Lower lobe of right lung (tissue), 2 donors: ENCODE results near the gene GNG7. TPM values are rescaled to one million over a fixed set of nuclear protein-coding genes. Genes with fewer than 3 reads are reported as not detected.
"Not testable (repeated sequence)": the region's sequence is repeated elsewhere in the genome, so short reads cannot be mapped to it uniquely, and the experiment has no call there.

Experiments
- ATAC-seq, 2 donors: fragments of 200-7000 bp; cut with Tn5 transposase; one replicate each; pipeline ENCODE4 v1.9.1; 2020 to 2022; ENCODE audit warnings: mild to moderate bottlenecking in 2 of 2, moderate library complexity in 2 of 2
- DNase-seq: peaks from one replicate; pipeline ENCODE4 v3.0.0-alpha.2; 2020
- H3K27ac ChIP-seq: fragments of 200-600 bp; one replicate; pipeline ENCODE4 v1.8.0; 2022
- H3K27me3 ChIP-seq: fragments of 200-600 bp; one replicate; pipeline ENCODE4 v1.8.0; 2022; ENCODE audit warnings: low read depth
- H3K36me3 ChIP-seq: fragments of 200-600 bp; one replicate; pipeline ENCODE4 v1.8.0; 2022; ENCODE audit warnings: mild to moderate bottlenecking
- H3K4me1 ChIP-seq: fragments of 200-600 bp; one replicate; pipeline ENCODE4 v1.8.0; 2022
- H3K4me3 ChIP-seq: fragments of 200-600 bp; one replicate; pipeline ENCODE4 v1.8.0; 2022; ENCODE audit warnings: mild to moderate bottlenecking
- H3K9me3 ChIP-seq: fragments of 200-600 bp; one replicate; pipeline ENCODE4 v1.8.0; 2022
- intact Hi-C: fragments of 100-400 bp; cut with DNase I; formaldehyde crosslinking; loops from one replicate; pipeline ENCODE4 v1.11.0; 2022
- total RNA-seq: library from RNA; stranded (reverse); fragmentation: NEBNext Ultra II Directional; extraction: Animal tissue kit (Norgen Biotek cat#: 25700); gene quantifications from one replicate; pipeline ENCODE4 v1.2.1, GENCODE V29; 2021
- TF ChIP-seq, protein P1 (sequence below): fragments of 200-600 bp; IDR thresholded peaks from one replicate; pipeline ENCODE4 v1.8.0; 2022; ENCODE audit warnings: antibody characterized with exemption, mild to moderate bottlenecking
- donor health status: DM: no; HTN: yes; CAD: no; lungs with severe emphysema.

The GNG7 gene
- total RNA-seq, 1 donor from 2014 or later = 6.2 TPM

DNA sequence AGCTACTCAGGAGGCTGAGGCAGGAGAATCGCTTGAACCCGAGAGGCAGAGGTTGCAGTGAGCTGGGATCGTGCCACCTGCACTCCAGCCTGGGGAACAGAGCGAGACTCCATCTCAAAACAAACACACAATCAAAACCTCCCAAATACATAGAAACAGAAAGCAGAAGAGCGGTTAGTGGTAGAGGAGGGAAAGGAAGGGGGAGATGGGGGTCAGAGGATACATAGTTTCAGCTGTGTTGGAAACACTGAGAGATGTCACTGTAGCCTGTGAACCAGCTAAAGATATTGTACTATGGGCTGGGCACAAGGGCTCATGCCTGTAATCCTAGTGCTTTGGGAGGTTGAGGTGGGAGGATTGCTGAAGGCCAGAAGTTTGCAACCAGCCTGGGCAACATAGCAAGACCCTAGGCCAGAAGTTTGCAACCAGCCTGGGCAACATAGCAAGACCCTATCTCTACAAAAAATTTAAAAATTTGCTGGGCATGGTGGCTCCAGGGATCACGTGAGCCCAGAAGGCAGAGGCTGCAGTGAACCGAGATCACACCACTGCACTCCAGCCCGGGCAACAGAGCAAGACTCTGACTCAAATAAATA, 49.9 kb downstream of the GNG7 start:
- Histone ChIP-seq H3K9me3 (no peaks in the 10 kb centered on the region), H3K27me3 (peaks cover 10% of the 10 kb centered on the region), H3K4me1 (no peaks in the 10 kb centered on the region), H3K27ac (no peak overlapping the region), H3K36me3 (no peaks in the 10 kb centered on the region), H3K4me3 (no peak overlapping the region)
- no peak for DNase-seq
- TF ChIP-seq, protein P1, sequence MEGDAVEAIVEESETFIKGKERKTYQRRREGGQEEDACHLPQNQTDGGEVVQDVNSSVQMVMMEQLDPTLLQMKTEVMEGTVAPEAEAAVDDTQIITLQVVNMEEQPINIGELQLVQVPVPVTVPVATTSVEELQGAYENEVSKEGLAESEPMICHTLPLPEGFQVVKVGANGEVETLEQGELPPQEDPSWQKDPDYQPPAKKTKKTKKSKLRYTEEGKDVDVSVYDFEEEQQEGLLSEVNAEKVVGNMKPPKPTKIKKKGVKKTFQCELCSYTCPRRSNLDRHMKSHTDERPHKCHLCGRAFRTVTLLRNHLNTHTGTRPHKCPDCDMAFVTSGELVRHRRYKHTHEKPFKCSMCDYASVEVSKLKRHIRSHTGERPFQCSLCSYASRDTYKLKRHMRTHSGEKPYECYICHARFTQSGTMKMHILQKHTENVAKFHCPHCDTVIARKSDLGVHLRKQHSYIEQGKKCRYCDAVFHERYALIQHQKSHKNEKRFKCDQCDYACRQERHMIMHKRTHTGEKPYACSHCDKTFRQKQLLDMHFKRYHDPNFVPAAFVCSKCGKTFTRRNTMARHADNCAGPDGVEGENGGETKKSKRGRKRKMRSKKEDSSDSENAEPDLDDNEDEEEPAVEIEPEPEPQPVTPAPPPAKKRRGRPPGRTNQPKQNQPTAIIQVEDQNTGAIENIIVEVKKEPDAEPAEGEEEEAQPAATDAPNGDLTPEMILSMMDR = no peak
- ATAC-seq = no peak
- intact Hi-C loops = no loop called here

DNA sequence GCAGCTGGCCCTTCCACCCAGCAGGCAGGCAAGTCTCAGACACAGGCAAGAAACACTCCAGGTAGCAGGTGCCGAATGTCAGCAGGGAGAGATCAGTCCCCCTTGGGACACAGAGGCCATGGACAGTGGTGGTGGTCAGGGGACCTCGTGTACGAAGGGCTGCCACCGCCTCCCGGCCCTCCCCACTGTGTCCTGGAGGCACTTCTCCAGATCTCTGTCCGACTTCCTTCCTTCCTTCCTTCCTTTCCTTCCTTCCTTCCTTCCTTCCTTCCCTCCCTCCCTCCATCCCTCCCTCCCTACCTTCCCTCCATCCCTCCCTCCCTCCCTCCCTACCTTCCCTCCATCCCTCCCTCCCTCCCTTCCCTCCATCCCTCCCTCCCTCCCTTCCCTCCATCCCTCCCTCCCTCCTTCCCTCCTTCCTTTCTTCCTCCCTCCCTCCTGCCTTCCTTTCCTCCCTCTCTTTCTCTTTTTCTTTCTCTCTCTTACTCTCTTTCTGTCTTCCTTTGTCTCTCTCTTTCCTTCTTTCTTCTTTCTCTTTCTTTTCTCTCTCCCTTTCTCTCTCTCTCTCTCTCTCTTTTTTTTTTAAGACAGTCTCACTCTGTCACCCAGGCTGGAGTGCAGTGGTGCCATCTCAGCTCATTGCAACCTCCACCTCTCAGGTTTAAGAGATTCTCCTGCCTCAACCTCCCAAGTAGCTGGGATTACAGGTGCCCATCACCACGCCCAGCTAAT, 51.3 kb downstream of the GNG7 start:
- ATAC-seq, H3K27ac ChIP-seq, H3K4me1 ChIP-seq, intact Hi-C loops, H3K4me3 ChIP-seq, H3K36me3 ChIP-seq, DNase-seq, H3K9me3 ChIP-seq: not testable (repeated sequence)
- H3K27me3 ChIP-seq = peaks cover 10% of the 10 kb centered on the region

DNA sequence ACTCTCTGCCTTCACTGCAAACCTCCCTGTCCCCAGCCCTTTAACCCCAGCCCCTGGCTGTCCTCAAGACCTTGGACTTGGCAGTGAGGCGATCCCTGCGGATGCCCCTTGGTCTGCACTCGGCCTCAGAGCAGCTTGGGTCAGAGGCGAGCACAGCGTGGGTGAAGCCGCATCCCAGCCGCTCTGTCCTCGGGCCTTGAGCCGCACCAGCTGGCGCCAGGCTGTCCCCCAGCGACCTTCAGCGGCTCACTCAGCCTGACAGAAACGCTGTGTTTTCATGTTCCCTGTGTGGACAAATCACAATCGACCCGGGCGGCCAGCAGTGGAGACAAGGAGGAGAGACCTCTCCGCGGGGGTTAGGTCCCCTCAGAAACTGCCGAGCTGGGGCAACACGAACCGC, 52.0 kb downstream of the GNG7 start:
- no peak for DNase-seq
- H3K36me3 ChIP-seq = no peaks in the 10 kb centered on the region
- peak; percentile 25 to 47 for ATAC-seq
- no peaks in the 10 kb centered on the region for H3K9me3 ChIP-seq
- H3K4me3 ChIP-seq = no peak overlapping the region
- no peak overlapping the region for H3K27ac ChIP-seq
- TF ChIP-seq, protein P1 = no peak
- H3K27me3 ChIP-seq = peaks cover 10% of the 10 kb centered on the region
- intact Hi-C loops = no loop called here
- no peaks in the 10 kb centered on the region for H3K4me1 ChIP-seq

DNA sequence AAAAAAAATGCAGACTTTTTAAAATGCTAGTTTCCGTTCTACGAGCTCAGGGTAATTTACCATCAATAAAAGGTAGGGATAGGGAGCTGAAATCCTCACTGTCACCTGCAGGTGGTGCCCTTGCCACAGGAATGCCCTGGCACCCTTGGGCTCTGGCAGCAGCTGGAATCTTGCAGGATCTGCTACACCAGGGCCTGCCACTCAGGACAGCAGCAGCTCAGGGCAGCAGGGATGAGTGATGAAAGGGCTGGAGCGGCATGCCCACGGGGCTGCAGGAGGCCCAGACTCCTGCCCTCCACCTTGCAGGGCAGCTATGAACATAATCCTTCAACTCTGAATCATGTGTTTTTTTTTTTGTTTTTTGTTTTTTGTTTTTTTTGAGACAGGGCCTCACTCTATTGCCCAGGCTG, 54.0 kb downstream of the GNG7 start:
- intact Hi-C loops = no loop called here

DNA sequence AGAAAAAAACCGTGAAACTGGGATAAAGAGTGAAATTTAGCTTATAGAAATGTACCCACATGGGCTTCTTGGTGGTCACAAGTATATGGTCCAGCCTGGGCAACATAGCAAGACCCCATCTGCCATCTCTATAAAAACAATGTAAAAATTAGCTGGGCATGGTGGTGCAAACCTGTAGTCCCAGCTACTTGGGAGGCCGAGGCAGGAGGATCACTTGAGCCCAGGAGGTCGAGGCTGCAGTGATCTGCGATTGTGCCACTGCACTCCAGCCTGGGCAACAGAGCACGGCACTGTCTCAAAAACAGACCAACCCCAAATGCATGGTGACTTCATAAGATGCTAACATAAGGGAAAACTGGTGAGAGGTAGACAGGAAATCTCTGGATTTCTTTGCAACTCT, 54.4 kb downstream of the GNG7 start:
- H3K36me3 ChIP-seq = no peaks in the 10 kb centered on the region
- DNase-seq (no peak), ATAC-seq (no peak)
- H3K27me3 ChIP-seq = no peaks in the 10 kb centered on the region
- TF ChIP-seq, protein P1 = no peak
- H3K9me3 ChIP-seq = no peaks in the 10 kb centered on the region
- H3K4me1 ChIP-seq = no peaks in the 10 kb centered on the region
- no peak overlapping the region for H3K4me3 ChIP-seq
- intact Hi-C loops = no loop called here
- H3K27ac ChIP-seq = no peak overlapping the region

More for the DNA sequence above, 54.0 kb downstream of the GNG7 start:
- no peaks in the 10 kb centered on the region for H3K36me3 ChIP-seq
- TF ChIP-seq, protein P1 = peak; percentile 90
- H3K4me3 ChIP-seq = no peak overlapping the region
- peaks cover 1% of the 10 kb centered on the region for H3K27me3 ChIP-seq
- H3K27ac ChIP-seq = no peak overlapping the region
- no peaks in the 10 kb centered on the region for H3K4me1 ChIP-seq
- DNase-seq (peak; percentile 81), ATAC-seq (peak; percentile 92 to 94)
- H3K9me3 ChIP-seq = no peaks in the 10 kb centered on the region

DNA sequence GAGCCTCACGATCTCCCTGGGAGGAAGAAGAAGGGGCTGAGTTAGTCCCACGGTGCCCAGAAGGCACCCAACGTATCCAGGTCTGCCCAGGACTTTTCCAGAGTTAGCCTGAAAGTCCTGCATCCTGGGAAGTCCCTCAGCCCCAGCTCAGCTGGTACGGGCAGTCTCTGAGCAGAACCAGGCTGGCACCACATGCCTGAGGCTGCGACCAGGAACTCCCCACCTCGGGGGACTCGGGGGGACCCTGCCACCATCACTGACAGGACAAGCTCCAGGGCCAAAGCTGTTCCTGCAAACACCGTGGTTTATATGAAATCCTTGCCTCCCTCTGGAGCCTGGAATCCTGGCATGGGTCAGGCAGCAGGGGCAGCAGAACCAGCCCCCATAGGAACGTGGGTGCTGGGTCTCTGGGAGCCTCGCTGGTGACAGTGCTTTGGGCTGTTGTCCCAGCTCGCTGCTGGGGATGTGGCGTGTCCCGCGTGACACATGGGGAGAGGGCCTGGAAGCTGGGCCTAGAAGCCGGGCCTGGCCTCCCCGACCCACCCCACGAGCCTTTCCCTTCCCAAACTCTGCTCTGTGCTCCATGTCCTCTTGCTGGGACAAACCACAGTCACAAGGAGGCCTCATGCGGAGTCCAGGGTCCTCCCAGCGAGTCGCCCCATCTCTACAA, 55.5 kb downstream of the GNG7 start:
- intact Hi-C loops = no loop called here
- no peak for DNase-seq
- no peak overlapping the region for H3K27ac ChIP-seq
- H3K27me3 ChIP-seq = no peaks in the 10 kb centered on the region
- no peaks in the 10 kb centered on the region for H3K4me1 ChIP-seq
- H3K36me3 ChIP-seq = no peaks in the 10 kb centered on the region
- H3K4me3 ChIP-seq = no peak overlapping the region
- no peaks in the 10 kb centered on the region for H3K9me3 ChIP-seq
- no peak for ATAC-seq
- TF ChIP-seq, protein P1 = no peak
